HL-60/S4 treated with retinoic acid at 250 ng/mL for 4 days and 3 days (cell line): Measurements from ENCODE around the gene RBP7.

Experiments
- in situ Hi-C: fragments of 300-500 bp; cut with MboI; formaldehyde crosslinking; loops from 2 replicates; pipeline ENCODE4 v1.7.0; 2022; ENCODE audit warnings: low sequenced_read_pairs

Gene RBP7

GRCh38 chr1:10064416-10065343 lies 67.7 kb downstream of the RBP7 start:
- in situ Hi-C loops, result no loop called here

DNA sequence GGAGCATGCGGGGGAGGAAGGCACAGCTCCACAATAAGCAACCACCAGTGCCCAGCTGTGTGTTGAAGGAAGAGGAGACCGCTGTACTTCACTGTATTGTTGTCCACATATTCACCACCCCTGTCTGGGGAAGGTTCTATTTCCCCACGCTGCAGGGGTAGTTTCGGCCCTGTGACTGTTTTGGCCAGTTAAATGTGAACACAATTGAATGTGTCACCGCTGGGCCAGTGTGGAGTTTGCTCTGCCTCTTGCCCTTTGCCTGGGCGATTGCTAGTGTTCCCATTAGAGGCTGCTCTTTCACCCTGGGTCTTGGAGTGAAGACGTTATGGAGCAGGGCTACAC lies 68.3 kb downstream of the RBP7 start:
- in situ Hi-C loops, result no loop called here
